Activated CD8-positive, alpha-beta T cell treated with anti-CD3 and anti-CD28 coated beads, Interleukin-2, amount 10 ng/mL, durations not matched to agents 7 days and 5 days (primary cell): ENCODE data around the gene HTRA1. TPM values are rescaled to one million over a fixed set of nuclear protein-coding genes. Genes with fewer than 3 reads are reported as not detected.
A peak's percentile ranks its signal among the peaks of the same experiment; 100 is the strongest.

ENCODE experiments used
- ATAC-seq: fragments of 150-1000 bp; cut with Tn5 transposase; one replicate; pipeline ENCODE4 v1.10.0; 2021; ENCODE audit warnings: moderate library complexity
- CTCF ChIA-PET: fragments of 350-600 bp; sonication (Branson Sonifier 250); formaldehyde crosslinking; loops from one replicate; lab custom pipeline; 2021; ENCODE audit warnings: antibody characterized with exemption; lab: Charles Lee
- POLR2A ChIA-PET: fragments of 350-600 bp; sonication (Branson Sonifier 250); formaldehyde crosslinking; loops from one replicate; lab custom pipeline; 2021; ENCODE audit warnings: antibody characterized with exemption; lab: Charles Lee
- DNase-seq: peaks from one replicate; pipeline ENCODE4 v3.0.0-alpha.2; 2020
- H3K27ac Mint-ChIP-seq: one replicate; pipeline ENCODE4 v1.8.0; 2021; ENCODE audit warnings: mild to moderate bottlenecking, mixed read lengths
- H3K27me3 Mint-ChIP-seq: one replicate; pipeline ENCODE4 v1.8.0; 2021; ENCODE audit warnings: low read depth, mixed read lengths
- H3K36me3 Mint-ChIP-seq: one replicate; pipeline ENCODE4 v1.8.0; 2021; ENCODE audit warnings: low read depth, mixed read lengths
- H3K4me1 Mint-ChIP-seq: one replicate; pipeline ENCODE4 v1.8.0; 2021; ENCODE audit warnings: low read depth, mixed read lengths
- H3K4me3 Mint-ChIP-seq: one replicate; pipeline ENCODE4 v1.8.0; 2021; ENCODE audit warnings: mild to moderate bottlenecking, mixed read lengths
- H3K9me3 Mint-ChIP-seq: one replicate; pipeline ENCODE4 v1.8.0; 2022; ENCODE audit warnings: mixed read lengths; ENCODE audit not compliant: insufficient read depth
- total RNA-seq, 2 experiments: library from RNA; stranded (reverse); gene quantifications; one replicate each; pipeline ENCODE4 v1.2.3, GENCODE V29; 2021

Gene HTRA1
- total RNA-seq, 2 experiments from 2014 or later: not detected

- H3K9me3 Mint-ChIP-seq: no peaks in the 10 kb centered on the region
- peaks cover 29% of the 10 kb centered on the region for H3K27me3 Mint-ChIP-seq
- no peak overlapping the region for H3K27ac Mint-ChIP-seq
- POLR2A ChIA-PET: no interaction called here
- H3K36me3 Mint-ChIP-seq: no peaks in the 10 kb centered on the region
- DNase-seq (no peak), ATAC-seq (no peak)
- H3K4me3 Mint-ChIP-seq: no peak overlapping the region
- CTCF ChIA-PET: interaction anchor here (1.1 to 7.3 kb wide), 2 partner anchors 10 to 39 kb away, joined by 5 to 71 read pairs; no protein-coding TSS in a partner anchor
- peaks cover 3% of the 10 kb centered on the region for H3K4me1 Mint-ChIP-seq
Observed at GRCh38 chr10:122524811-122525210, 63.5 kb downstream of the HTRA1 start.

- no peak for DNase-seq
- Mint-ChIP-seq H3K27ac (no peak overlapping the region), H3K4me3 (no peak overlapping the region), H3K4me1 (peaks cover 10% of the 10 kb centered on the region), H3K9me3 (no peaks in the 10 kb centered on the region), H3K27me3 (peaks cover 28% of the 10 kb centered on the region), H3K36me3 (no peaks in the 10 kb centered on the region)
- POLR2A ChIA-PET: interaction anchor here (0.5 kb wide), 1 partner anchor 12 kb away, joined by 3 read pairs; no protein-coding TSS in a partner anchor
- no peak for ATAC-seq
- CTCF ChIA-PET: interaction anchor here (1.0 to 7.3 kb wide), 3 partner anchors 11 to 39 kb away, joined by 3 to 71 read pairs (median 5); no protein-coding TSS in a partner anchor
Observed at GRCh38 chr10:122525788-122526187, 64.4 kb downstream of the HTRA1 start.

DNA sequence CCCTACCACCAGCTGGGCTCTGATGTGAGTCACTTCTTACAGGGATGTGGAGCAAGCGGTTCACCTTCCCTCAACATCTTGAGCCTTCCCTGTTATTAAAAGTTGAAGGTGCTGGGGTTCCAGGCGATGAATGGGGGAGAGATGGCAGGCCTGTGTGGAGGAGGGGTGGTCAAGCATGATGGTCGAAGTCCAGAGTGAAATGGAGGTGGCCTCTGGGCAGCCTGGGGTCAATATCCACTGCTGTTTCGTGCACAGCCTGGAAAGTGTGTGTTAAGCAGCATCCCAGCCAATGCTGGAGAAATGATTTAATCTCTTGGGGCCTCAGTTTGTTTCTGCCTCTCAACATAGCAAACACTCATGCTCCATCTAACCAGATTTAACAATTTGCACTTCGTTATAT is 65.5 kb downstream of the HTRA1 start:
- Mint-ChIP-seq H3K9me3 (no peaks in the 10 kb centered on the region), H3K4me3 (no peak overlapping the region), H3K36me3 (no peaks in the 10 kb centered on the region), H3K4me1 (peaks cover 10% of the 10 kb centered on the region), H3K27ac (no peak overlapping the region), H3K27me3 (peaks cover 36% of the 10 kb centered on the region)
- POLR2A ChIA-PET: no interaction called here
- DNase-seq (no peak), ATAC-seq (no peak)
- CTCF ChIA-PET: interaction anchor here (7.3 kb wide), 1 partner anchor 37 kb away, joined by 71 read pairs; no protein-coding TSS in a partner anchor

DNA sequence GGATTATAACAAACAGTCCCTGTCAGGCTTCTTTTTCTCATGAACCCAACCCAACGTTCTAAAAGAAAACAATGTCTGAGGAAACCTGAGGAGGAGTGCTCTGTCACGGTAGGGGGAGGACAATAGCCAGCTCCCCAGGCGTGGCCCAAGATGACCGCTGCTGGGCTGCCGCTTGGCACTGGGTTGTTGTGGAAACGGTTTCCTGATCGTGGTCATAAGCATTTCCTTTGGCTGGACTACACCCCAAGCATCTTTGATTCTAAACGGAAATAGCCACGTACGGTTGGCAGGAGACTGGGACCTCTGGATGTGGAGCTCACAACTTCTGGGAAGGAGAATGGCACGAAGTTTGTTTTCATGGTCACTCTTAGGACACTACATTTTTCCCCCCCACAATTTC is 68.8 kb downstream of the HTRA1 start:
- ATAC-seq (no peak), DNase-seq (no peak)
- Mint-ChIP-seq H3K36me3 (no peaks in the 10 kb centered on the region), H3K4me3 (no peak overlapping the region), H3K9me3 (no peaks in the 10 kb centered on the region), H3K27ac (no peak overlapping the region), H3K4me1 (peaks cover 10% of the 10 kb centered on the region), H3K27me3 (peaks cover 32% of the 10 kb centered on the region)
- POLR2A ChIA-PET: no interaction called here
- CTCF ChIA-PET: interaction anchor here (1.0 kb wide), 1 partner anchor 35 kb away, joined by 3 read pairs; no protein-coding TSS in a partner anchor

- DNase-seq: no peak
Observed at GRCh38 chr10:122531261-122531660, 69.9 kb downstream of the HTRA1 start.

GRCh38 chr10:122531939-122532338 is 70.6 kb downstream of the HTRA1 start:
- H3K36me3 Mint-ChIP-seq: no peaks in the 10 kb centered on the region
- DNase-seq (no peak), ATAC-seq (no peak)
- no peaks in the 10 kb centered on the region for H3K9me3 Mint-ChIP-seq
- POLR2A ChIA-PET: interaction anchor here (0.5 kb wide), 1 partner anchor 749 kb away, joined by 4 read pairs; no protein-coding TSS in a partner anchor
- no peak overlapping the region for H3K4me3 Mint-ChIP-seq
- no peak overlapping the region for H3K27ac Mint-ChIP-seq
- peaks cover 46% of the 10 kb centered on the region for H3K27me3 Mint-ChIP-seq
- CTCF ChIA-PET: no interaction called here
- peaks cover 10% of the 10 kb centered on the region for H3K4me1 Mint-ChIP-seq

More at GRCh38 chr10:122531261-122531660, 69.9 kb downstream of the HTRA1 start:
- no peak overlapping the region for H3K27ac Mint-ChIP-seq
- ChIA-PET POLR2A (no interaction called here), CTCF (interaction anchor here (1.0 kb wide), 1 partner anchor 34 kb away, joined by 3 read pairs; no protein-coding TSS in a partner anchor)
- H3K4me1 Mint-ChIP-seq: peaks cover 10% of the 10 kb centered on the region
- H3K27me3 Mint-ChIP-seq: peaks cover 40% of the 10 kb centered on the region
- no peak overlapping the region for H3K4me3 Mint-ChIP-seq
- ATAC-seq: no peak
- H3K9me3 Mint-ChIP-seq: no peaks in the 10 kb centered on the region
- no peaks in the 10 kb centered on the region for H3K36me3 Mint-ChIP-seq

DNA sequence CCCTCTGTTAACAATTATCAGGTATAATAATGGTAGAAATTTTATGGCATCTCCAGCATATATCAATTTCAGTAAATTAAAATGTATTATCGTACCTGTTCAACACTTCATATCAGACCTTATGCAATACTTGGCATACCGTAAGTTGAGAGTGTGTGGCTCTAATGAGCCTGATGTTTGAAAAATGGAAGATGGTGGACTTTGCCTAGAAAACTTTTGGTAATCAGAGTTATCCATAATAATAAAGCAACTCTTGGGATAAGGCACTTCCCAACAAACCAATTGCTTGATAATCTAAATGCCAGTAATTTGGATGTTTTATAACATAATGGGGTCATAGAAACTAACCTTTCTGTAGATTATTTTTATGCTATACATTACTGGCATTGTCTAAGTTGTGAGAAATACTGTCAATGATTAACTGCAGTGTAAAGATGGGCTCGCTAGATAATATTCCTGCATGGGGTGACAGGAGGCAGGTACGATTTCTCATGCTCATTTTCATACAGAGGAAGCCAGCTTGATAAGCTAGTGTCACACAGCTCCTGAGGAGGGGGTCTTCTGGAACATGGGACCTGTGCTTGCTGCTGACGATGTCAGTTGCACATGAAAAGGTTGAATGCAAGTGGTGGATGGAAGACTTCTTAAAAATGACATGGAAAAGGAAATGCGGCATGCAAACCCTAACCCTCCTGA is 71.4 kb downstream of the HTRA1 start:
- Mint-ChIP-seq H3K27me3 (peaks cover 49% of the 10 kb centered on the region), H3K4me1 (peaks cover 13% of the 10 kb centered on the region), H3K36me3 (no peaks in the 10 kb centered on the region), H3K9me3 (no peaks in the 10 kb centered on the region), H3K4me3 (no peak overlapping the region), H3K27ac (no peak overlapping the region)
- ATAC-seq (no peak), DNase-seq (no peak)
- ChIA-PET CTCF (no interaction called here), POLR2A (no interaction called here)

DNA sequence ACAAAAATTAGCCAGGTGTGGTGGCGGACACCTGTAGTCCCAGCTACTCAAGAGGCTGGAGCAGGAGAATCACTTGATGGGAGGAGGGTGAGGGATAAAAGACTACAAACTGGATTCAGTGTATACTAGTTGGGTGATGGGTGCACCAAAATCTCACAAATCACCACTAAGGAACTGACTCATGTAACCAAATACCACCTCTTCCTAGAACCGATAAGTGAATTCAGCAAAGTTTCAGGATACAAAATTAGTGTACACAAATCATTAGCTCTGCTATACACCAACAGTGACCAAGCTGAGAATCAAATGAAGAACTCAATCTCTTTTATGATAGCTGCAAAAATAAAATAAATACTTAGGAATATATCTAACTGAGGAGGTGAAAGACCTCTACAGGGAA is 76.2 kb downstream of the HTRA1 start:
- Mint-ChIP-seq H3K36me3 (no peaks in the 10 kb centered on the region), H3K9me3 (no peaks in the 10 kb centered on the region), H3K4me3 (no peak overlapping the region), H3K27ac (no peak overlapping the region), H3K4me1 (peaks cover 20% of the 10 kb centered on the region), H3K27me3 (peaks cover 39% of the 10 kb centered on the region)
- ATAC-seq (no peak), DNase-seq (no peak)
- POLR2A ChIA-PET: interaction anchor here (0.7 kb wide), 1 partner anchor 12 kb away, joined by 3 read pairs; no protein-coding TSS in a partner anchor
- CTCF ChIA-PET: no interaction called here

- Mint-ChIP-seq H3K9me3 (no peaks in the 10 kb centered on the region), H3K27ac (no peak overlapping the region), H3K36me3 (no peaks in the 10 kb centered on the region), H3K27me3 (peaks cover 35% of the 10 kb centered on the region), H3K4me1 (peaks cover 20% of the 10 kb centered on the region), H3K4me3 (no peak overlapping the region)
- POLR2A ChIA-PET: interaction anchor here (0.7 kb wide), 1 partner anchor 51 kb away, joined by 4 read pairs; no protein-coding TSS in a partner anchor
- DNase-seq: no peak
- ATAC-seq: peak; percentile 36
- CTCF ChIA-PET: interaction anchor here (1.3 to 1.4 kb wide), 2 partner anchors 9 to 24 kb away, joined by 3 to 5 read pairs; no protein-coding TSS in a partner anchor
Observed at GRCh38 chr10:122541541-122542002, 80.2 kb downstream of the HTRA1 start.

DNA sequence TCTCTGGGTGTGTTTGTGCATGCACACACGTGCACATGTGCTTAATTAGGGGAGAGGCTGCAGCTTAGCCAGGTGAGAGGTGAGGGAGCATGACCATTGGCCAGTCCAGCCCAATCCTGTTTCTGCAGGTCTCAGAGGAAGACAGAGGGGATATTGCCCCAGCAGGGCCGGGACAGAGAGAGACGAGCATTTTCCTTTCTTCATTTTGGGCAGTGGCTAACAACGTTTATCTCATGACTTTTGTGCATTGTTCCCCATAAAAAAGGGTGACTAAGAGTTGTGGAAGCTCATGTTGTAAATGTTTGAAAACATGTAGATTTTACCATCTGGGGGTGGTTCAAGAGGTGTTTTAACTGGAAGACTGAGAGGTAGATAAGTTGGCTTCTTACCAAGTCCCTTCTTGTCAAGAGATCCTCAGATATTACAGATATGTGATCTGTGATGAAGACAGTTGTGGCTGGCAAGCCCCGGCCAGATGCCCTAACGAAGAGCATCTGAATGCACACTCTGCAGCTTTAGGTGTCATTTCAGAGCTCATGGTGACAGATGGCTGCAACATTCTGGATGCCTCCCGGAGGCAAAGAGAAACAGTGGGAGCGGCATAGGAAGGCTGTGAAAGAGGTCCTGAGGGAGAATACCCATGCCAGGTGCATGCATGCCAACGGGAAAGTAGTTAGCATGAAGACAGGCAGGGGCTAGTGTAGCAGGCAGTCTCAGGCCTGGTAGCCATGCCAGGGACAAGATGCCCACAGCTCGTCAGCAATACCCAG is 82.5 kb downstream of the HTRA1 start:
- ATAC-seq (no peak), DNase-seq (no peak)
- peaks cover 15% of the 10 kb centered on the region for H3K4me1 Mint-ChIP-seq
- POLR2A ChIA-PET: no interaction called here
- CTCF ChIA-PET: interaction anchor here (0.9 to 1.5 kb wide), 2 partner anchors 21 to 110 kb away, joined by 3 to 4 read pairs; no protein-coding TSS in a partner anchor
- no peak overlapping the region for H3K4me3 Mint-ChIP-seq
- H3K27me3 Mint-ChIP-seq: peaks cover 26% of the 10 kb centered on the region
- no peak overlapping the region for H3K27ac Mint-ChIP-seq
- H3K36me3 Mint-ChIP-seq: no peaks in the 10 kb centered on the region
- no peaks in the 10 kb centered on the region for H3K9me3 Mint-ChIP-seq

DNA sequence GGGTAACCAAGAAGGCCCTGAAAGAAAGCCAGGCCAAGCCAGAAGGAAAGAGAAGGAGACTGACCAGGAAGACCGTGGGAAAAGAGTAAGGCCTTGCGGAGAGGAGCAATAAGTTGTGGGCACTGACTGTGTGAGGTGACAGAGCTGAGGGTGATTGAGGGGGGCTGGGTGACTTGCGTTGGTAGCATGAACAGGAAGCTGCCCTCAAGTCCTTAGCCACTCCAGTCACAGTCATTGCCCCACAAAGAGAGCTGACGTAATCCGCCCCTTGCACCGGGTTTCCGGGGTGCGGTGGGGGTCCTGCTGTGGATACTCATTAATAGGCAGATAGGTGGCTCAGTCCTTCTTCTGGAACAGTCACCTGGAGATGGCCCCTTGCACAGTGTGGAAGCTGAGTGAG is 83.1 kb downstream of the HTRA1 start:
- Mint-ChIP-seq H3K9me3 (no peaks in the 10 kb centered on the region), H3K36me3 (no peaks in the 10 kb centered on the region), H3K4me1 (peaks cover 15% of the 10 kb centered on the region), H3K27ac (no peak overlapping the region), H3K4me3 (no peak overlapping the region), H3K27me3 (peaks cover 24% of the 10 kb centered on the region)
- DNase-seq (no peak), ATAC-seq (no peak)
- CTCF ChIA-PET: interaction anchor here (0.9 to 1.5 kb wide), 2 partner anchors 21 to 111 kb away, joined by 3 to 4 read pairs; no protein-coding TSS in a partner anchor
- POLR2A ChIA-PET: no interaction called here
